ENCODE measurements around the gene ZNF780A.

DNA sequence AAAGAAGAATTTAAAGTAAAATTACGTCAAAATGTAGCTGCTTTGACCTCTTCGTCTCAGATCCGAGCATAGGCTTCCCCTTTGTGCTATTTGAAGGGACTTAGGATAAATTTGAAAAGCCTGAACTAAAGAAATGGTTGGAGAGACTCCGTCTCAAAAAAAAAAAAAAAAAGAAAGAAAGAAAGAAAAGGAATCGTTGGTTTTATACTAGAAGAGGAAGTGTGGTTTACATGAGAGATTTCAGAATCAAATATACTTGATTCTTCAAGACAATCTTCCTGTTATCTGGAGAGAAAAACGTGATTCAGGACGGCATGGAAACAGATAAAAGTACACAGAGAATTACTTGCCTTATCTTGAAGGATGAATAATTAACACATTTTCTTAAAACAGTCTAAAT, 34.2 kb downstream of the ZNF780A start:
- TF ChIP-seq EZH2 (IDR thresholded peaks at IDR 0.05; ENCODE audit: borderline replicate concordance, low read depth, low read length, poor library complexity, severe bottlenecking), result no peak
- TF ChIP-seq, protein P1, sequence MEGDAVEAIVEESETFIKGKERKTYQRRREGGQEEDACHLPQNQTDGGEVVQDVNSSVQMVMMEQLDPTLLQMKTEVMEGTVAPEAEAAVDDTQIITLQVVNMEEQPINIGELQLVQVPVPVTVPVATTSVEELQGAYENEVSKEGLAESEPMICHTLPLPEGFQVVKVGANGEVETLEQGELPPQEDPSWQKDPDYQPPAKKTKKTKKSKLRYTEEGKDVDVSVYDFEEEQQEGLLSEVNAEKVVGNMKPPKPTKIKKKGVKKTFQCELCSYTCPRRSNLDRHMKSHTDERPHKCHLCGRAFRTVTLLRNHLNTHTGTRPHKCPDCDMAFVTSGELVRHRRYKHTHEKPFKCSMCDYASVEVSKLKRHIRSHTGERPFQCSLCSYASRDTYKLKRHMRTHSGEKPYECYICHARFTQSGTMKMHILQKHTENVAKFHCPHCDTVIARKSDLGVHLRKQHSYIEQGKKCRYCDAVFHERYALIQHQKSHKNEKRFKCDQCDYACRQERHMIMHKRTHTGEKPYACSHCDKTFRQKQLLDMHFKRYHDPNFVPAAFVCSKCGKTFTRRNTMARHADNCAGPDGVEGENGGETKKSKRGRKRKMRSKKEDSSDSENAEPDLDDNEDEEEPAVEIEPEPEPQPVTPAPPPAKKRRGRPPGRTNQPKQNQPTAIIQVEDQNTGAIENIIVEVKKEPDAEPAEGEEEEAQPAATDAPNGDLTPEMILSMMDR (conservative IDR thresholded peaks at IDR 0.05; ENCODE audit: low read depth, low read length), result no peak

Data from A673 (cell line).